Inferior parietal cortex (tissue), 1 donor: ENCODE data around the gene NCKAP1.

Experiments
- DNase-seq: peaks from one replicate; pipeline ENCODE4 v3.0.0-alpha.2; 2016; ENCODE audit errors: extremely low spot score

Gene NCKAP1

DNA sequence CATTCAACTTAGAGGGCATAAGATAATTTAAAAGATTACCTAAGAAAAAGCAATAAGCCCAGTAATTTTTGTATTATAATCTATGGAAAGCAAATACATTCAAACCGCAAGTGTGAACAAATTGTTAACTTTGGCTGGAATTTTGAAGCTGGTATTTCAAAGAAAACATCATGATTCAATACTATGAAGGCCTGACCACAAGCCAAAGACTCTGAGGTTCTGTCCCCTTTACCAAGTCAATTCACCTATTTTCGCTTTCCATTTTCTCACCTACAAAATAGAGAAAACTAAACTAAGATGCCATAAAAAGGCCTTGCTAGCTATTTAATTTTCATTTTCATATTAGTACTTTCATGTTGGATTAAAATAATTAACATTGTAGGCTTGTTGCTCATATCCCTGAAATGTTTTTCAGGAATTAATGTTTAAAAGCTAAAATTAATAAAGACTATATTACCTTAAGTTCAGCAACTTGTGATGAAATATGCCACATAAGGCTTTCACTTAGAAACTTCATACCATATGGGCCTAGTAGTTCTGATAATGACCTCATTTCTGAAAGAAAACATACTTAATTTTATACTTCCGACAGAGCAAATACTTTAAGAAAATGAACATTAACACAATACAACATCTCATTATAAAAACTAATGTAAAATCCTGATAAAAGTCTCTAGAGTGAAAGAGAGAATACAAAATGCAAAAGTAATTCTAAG lies 86.2 kb downstream of the NCKAP1 start:
- no peak for DNase-seq

DNA sequence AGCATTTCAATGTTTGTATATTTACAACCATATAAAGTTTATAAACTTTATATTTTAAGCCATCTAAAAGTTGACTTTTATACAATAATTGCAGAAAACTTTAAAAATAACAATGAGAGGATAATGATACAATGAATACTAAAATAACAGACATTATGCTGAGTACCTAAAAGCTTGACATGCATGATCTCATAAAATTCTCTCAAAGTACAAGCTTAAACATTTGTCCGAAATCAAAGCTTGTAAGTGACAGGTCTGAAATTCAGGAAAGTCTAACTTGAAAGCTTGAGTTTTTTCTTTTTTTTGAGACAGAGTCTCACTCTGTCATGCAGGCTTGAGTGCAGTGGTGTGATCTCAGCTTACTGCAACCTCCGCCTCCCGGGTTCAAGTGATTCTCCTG lies 87.7 kb downstream of the NCKAP1 start:
- no peak for DNase-seq

- DNase-seq = no peak
Observed at GRCh38 chr2:182949572-182950189, 88.6 kb downstream of the NCKAP1 start.

GRCh38 chr2:182949052-182949451 lies 89.2 kb downstream of the NCKAP1 start:
- no peak for DNase-seq

DNA sequence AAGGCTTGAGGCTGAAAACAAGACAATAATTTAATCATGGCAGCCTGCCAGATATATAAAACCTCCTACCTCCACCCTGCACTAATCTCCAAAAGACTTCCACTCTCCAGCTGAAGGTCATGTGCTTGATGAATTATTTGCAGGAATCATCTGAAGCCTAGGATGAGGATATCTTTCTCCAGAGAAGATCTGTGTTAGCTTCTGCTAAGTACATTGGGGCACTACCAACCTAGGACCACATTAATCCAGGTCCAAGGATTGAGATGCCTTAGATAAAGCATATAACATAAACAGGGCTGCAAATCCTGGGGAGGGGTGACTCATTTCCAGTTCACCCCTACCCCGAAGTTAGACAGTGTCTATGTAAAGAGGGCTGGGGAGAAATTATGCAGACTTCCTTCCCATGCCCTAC lies 91.3 kb downstream of the NCKAP1 start:
- DNase-seq = no peak

DNA sequence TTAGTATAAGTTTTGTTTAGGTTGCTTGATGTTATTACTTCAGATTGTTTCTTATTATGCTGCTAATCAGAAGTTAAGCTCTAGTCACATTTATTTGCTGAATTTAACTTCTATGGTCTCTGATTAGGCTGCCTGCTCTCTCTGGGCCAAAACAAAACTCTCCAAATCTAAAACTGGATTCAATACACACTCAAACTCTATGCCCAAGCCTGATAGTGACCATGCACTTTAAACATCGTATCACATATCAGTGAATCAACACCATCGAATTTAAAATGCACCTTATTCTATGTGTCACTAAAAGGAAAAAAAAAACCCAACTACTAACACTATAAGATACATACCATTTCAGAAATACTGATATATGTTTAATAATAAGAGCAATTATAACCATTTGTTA lies 94.9 kb downstream of the NCKAP1 start:
- no peak for DNase-seq

- no peak for DNase-seq
Observed at GRCh38 chr2:182942756-182943155, 95.5 kb downstream of the NCKAP1 start.

DNA sequence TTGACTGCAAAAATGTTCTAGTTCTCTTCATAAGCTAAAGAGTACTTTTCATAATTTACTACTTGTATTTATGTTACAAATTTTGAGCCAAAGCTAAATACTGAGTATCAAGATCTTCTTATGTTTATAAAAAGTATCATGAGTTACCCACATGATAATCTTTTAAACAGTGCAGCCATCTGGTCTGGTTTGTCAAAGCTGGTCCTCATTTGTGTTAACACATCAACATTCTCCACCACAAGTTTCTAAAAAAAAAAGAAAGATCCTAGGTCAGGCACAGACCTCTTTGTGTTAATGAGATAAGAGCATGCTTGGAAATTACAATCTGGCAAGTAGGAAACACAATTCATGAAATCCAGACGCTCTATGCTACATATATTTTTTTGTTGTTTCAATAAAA lies 96.3 kb downstream of the NCKAP1 start:
- no peak for DNase-seq

DNA sequence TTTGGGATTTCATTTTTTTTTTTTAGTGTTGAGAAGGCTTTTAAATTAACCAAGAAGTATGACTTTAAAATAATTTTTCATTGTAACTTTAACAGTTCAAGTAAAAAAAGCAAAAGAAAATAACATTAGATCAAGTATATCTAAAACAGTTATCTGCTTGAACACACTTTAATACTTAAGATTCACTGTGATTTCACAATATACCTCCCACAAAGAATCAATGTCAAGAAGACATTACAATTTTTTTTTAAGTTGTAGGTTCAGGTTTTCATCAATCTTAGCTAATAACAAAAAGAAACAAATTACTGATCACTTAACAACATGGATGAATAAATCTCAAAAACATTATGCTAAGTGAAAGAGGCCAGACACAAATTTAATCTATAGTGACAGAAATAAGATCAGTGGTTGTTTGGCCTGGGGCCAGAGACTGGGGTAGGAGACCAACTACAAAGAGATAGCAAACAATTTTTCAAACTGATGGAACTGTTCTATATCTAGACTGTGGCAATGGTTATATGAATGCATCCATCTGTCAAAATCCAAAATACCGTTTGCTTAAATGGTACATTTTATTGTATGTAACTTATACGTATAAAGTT lies 97.0 kb downstream of the NCKAP1 start:
- DNase-seq = no peak

GRCh38 chr2:182937870-182938269 lies 100.4 kb downstream of the NCKAP1 start:
- no peak for DNase-seq

DNA sequence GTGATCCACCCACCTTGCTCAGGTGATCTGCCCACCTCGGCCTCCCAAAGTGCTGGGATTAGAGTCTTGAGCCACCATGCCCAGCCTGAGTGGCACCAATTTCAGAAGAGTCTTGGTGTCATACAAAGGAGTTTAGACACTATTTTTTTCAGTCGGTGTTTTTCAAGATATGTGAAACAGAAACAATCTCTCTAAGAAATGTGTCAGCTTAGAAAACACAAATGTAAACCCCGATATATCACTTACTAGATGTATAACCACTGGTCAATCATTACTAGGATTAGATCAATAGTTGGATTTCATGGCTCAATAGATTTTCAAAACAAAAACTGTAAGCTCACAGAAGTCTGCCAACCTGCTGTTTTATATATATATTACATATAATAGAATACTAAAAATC lies 104.6 kb downstream of the NCKAP1 start:
- no peak for DNase-seq

DNA sequence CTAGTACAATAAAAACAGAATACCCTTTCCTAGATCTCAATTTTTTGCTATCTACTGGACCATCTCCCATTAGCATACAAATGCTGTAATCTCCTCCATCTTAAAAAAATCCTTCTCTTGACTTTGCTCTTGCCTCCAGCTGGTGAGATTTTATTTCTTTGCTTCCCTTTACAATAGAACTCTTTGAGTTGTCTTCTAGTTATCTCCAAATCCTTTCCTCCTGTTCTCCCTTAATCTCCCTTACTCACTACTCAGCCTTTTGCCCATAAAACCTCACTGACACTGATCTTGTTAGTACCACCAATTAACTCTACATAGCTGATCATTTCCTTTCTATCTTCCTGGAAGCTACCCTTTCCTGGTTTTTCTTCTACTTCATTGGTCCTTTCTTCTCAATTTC lies 108.3 kb downstream of the NCKAP1 start:
- DNase-seq = no peak

GRCh38 chr2:182924306-182924705 lies 114.0 kb downstream of the NCKAP1 start:
- DNase-seq = peak; percentile 63

DNA sequence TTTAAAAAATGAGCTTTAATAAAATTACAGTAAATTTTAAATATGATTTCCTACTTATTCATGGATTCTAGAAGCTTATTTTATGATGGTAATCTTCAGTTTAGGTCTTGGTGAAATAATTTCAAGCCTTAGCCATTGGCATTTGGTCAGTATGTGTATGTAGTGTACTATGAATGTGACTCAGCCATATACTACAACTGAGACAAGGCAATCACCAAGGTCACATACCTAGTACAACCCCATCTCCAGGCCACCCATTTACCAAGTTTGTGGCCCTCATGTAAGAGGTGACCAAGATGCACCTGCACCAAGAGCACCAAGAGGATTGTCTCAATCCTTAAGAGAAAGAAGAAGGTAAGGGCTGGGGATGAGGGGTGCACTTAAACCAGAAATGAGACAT lies 117.0 kb downstream of the NCKAP1 start:
- DNase-seq = no peak

- DNase-seq = no peak
Observed at GRCh38 chr2:182920631-182921056, 117.6 kb downstream of the NCKAP1 start.

GRCh38 chr2:182920089-182920488 lies 118.2 kb downstream of the NCKAP1 start:
- no peak for DNase-seq

DNA sequence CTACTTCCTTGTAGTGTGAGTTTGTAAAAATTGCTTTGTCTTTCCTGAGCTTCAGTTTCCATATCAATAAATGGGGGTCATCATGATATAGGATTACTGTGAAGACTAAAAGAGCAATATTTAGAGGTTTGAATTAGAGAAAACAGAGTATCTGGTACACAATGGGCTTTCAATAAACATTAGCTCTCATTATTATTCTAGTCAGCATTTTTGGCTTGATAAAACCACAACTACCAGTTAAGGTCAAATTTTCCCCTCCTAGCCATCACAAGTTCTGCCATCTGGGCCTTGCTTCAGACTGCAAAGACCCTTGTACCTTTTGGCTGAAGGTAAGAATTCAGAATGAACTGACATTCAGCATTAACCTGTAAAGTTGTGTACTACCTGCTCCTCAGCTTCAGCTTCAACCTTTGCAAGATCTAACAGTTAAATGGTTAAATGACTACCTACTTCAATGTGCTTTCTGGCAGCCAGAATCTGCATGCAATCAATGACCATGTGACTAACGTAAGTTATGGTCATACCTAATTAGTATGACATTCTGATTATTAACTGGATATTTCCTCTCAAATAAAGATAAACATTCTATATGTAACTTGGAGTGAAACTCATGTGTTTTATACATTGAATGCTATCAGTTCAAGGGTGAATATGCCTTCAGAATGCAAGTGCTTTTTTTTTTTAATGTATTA lies 119.2 kb downstream of the NCKAP1 start:
- DNase-seq = no peak

DNA sequence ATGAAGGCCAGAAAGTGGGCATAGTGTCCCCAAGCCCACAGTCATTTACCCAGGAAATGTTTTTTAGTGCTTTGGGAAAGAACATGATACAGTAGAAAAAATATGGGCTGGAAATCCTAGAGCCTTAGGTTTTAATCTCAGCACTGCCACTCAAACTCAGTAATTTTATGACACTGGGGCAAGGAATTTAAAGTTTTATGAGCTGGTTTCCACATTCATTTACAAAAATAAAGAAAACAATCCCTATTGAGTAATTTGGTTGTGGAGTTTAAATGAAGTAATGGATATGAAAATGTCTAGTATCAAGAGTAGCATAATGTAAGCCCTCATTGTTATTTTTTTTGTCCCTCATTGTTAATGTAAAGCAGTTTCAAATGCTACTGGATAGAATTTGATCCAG lies 120.3 kb downstream of the NCKAP1 start:
- DNase-seq = no peak

DNA sequence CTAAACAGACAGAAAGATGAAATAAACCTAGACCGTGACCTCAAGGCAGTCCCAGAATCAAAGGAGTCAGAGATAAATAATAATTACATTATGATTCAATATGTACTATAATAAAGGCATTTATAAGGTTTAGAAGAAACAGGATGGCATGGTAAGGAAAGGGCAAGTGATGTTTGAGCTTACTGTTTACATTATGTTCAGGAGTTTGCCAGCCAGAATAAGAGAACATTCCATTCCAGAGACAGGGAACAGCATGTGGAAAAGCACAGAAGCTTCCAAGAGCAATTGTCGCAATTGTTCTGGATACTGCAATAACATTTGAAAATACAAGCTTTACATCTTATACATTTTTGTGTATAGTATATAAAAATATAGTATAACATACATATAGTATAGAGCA lies 121.8 kb downstream of the NCKAP1 start:
- DNase-seq = no peak

DNA sequence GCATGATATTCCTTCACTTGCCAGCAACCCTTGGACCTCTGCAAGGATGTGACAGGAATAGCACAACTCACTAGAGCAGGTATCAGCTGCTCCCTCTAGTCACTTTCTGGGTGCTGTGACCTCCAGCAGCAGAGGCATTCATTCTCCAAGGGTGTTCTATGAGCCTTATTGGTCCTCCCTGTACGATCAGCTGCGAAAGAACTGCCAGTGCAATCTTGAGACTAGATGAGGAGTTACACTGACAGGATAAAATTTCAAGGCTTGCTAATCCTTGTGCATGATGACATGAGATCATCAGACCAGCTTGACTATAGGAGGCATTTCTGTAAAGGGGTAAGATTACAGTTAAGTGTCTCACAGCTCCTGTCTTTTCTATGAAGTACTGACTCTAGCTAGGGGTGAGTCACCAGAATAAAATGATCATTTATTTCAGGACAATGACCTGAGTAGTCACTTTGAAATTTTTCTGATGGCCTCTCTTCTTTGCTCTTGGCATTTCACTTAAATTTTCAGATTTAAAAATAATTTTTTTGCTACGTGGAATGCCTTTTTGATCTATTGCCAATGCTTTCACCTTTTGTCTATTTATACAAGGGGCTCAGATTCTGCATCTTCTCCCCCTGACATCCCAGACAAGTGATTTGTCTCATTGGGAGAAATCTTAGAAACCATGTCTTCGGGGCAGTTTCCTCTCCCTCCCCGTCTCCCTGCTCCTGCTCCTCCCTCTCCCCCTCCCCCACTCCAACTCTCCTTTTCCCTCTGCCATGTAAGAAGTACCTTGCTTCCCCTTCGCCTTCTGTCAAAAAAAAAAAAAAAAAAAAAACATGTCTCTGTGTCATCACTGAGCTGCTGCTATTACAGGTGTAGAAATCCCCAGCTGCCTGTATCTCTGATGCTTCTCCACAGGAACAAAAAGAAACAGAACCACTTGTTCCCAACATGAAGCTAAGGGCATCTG lies 122.6 kb downstream of the NCKAP1 start:
- no peak for DNase-seq

DNA sequence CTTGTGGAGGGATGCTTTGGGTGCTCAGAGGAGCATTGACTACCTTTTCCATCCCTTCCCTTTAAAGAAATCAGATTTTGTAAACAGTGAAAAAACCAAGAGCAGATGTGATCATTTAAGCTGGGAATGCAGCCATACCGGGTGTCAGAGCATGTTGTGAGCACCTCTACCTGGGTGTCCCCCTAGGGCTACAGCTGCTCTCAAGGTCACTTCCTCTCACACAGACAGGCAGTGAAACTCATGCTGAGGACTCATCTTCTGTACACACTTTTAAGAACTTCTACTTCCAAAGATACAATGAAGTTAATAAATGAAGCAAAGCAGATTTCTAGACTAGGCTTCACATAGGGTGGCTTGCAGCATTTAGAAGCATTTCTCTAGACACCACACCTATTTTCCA lies 123.4 kb downstream of the NCKAP1 start:
- DNase-seq = no peak

- DNase-seq = no peak
Observed at GRCh38 chr2:182913064-182913463, 125.2 kb downstream of the NCKAP1 start.
